Activated CD8-positive, alpha-beta memory T cell treated with anti-CD3 and anti-CD28 coated beads for 24 hours (primary cell): ENCODE measurements around the gene MAML2.

Source experiments
- DNase-seq: peaks from one replicate; pipeline ENCODE4 v3.0.0-alpha.2; 2020

MAML2 gene

GRCh38 chr11:96114178-96115064 is 228.6 kb downstream of the MAML2 start:
- DNase-seq: no peak

- DNase-seq: no peak
Measured at GRCh38 chr11:96113193-96113681, 229.8 kb downstream of the MAML2 start.

GRCh38 chr11:96112192-96113128 is 230.5 kb downstream of the MAML2 start:
- no peak for DNase-seq

GRCh38 chr11:96111308-96111707 is 231.7 kb downstream of the MAML2 start:
- DNase-seq: no peak

GRCh38 chr11:96110302-96110701 is 232.7 kb downstream of the MAML2 start:
- DNase-seq: no peak

GRCh38 chr11:96109331-96110030 is 233.5 kb downstream of the MAML2 start:
- no peak for DNase-seq

- no peak for DNase-seq
Measured at GRCh38 chr11:96107143-96107824, 235.7 kb downstream of the MAML2 start.

- no peak for DNase-seq
Measured at GRCh38 chr11:96106645-96107044, 236.3 kb downstream of the MAML2 start.

- no peak for DNase-seq
Measured at GRCh38 chr11:96105944-96106343, 237.1 kb downstream of the MAML2 start.

GRCh38 chr11:96105197-96105895 is 237.6 kb downstream of the MAML2 start:
- DNase-seq: no peak

- no peak for DNase-seq
Measured at GRCh38 chr11:96104496-96104895, 238.5 kb downstream of the MAML2 start.

GRCh38 chr11:96103721-96104120 is 239.3 kb downstream of the MAML2 start:
- no peak for DNase-seq

GRCh38 chr11:96103102-96103501 is 239.9 kb downstream of the MAML2 start:
- DNase-seq: no peak

- no peak for DNase-seq
Measured at GRCh38 chr11:96102664-96103078, 240.3 kb downstream of the MAML2 start.

GRCh38 chr11:96101146-96101545 is 241.8 kb downstream of the MAML2 start:
- DNase-seq: no peak

GRCh38 chr11:96098511-96099241 is 244.3 kb downstream of the MAML2 start:
- no peak for DNase-seq

- no peak for DNase-seq
Measured at GRCh38 chr11:96097844-96098421, 245.1 kb downstream of the MAML2 start.

- DNase-seq: no peak
Measured at GRCh38 chr11:96096360-96096759, 246.6 kb downstream of the MAML2 start.

GRCh38 chr11:96095884-96096303 is 247.1 kb downstream of the MAML2 start:
- no peak for DNase-seq

- no peak for DNase-seq
Measured at GRCh38 chr11:96094156-96094555, 248.8 kb downstream of the MAML2 start.
